IPS DF 6.9 (cell line): Measurements from ENCODE around the gene MASTL.

Experiments
- DNase-seq: peaks from one replicate; pipeline ENCODE4 v3.0.0-alpha.2; 2013; ENCODE audit warnings: low read depth, low spot score
- H3K27ac ChIP-seq: one replicate; pipeline ENCODE4 v1.5.1; 2013; ENCODE audit warnings: low read length, control low read depth
- H3K27me3 ChIP-seq: 2 replicates; pipeline ENCODE4 v1.6.1; 2013; ENCODE audit warnings: mild to moderate bottlenecking, low read length; ENCODE audit not compliant: control insufficient read depth, insufficient read depth
- H3K36me3 ChIP-seq: 2 replicates; pipeline ENCODE4 v1.6.1; 2013; ENCODE audit warnings: low read length; ENCODE audit not compliant: control insufficient read depth, insufficient read depth
- H3K4me1 ChIP-seq: 2 replicates; pipeline ENCODE4 v1.6.1; 2013; ENCODE audit warnings: low read length; ENCODE audit not compliant: control insufficient read depth, insufficient read depth
- H3K4me3 ChIP-seq: 2 replicates; pipeline ENCODE4 v1.5.1; 2013; ENCODE audit warnings: mild to moderate bottlenecking, low read length
- H3K9me3 ChIP-seq: 2 replicates; pipeline ENCODE4 v1.6.1; 2013; ENCODE audit warnings: low read length, inconsistent platforms; ENCODE audit not compliant: control insufficient read depth, insufficient read depth
- WGBS: extraction: QIAGEN DNeasy Blood & Tissue Kit; methylation state at CpG from one replicate; pipeline ENCODE4 v1.1.7; 2013; ENCODE audit warnings: mixed read lengths, missing lambda C conversion rate; ENCODE audit not compliant: insufficient read length, insufficient coverage; 5-methylcytosine and 5-hydroxymethylcytosine counted together

Gene MASTL

GRCh38 chr10:27223964-27224363, 68.8 kb downstream of the MASTL start:
- no CpG with 5 or more reads among the region's 5 CpGs for WGBS
- Histone ChIP-seq H3K27me3 (no peaks in the 10 kb centered on the region), H3K4me1 (no peaks in the 10 kb centered on the region), H3K4me3 (no peak overlapping the region), H3K36me3 (no peaks in the 10 kb centered on the region; the same call in 1 of the 2 replicates), H3K9me3 (no peaks in the 10 kb centered on the region), H3K27ac (no peak overlapping the region)
- DNase-seq: no peak

DNA sequence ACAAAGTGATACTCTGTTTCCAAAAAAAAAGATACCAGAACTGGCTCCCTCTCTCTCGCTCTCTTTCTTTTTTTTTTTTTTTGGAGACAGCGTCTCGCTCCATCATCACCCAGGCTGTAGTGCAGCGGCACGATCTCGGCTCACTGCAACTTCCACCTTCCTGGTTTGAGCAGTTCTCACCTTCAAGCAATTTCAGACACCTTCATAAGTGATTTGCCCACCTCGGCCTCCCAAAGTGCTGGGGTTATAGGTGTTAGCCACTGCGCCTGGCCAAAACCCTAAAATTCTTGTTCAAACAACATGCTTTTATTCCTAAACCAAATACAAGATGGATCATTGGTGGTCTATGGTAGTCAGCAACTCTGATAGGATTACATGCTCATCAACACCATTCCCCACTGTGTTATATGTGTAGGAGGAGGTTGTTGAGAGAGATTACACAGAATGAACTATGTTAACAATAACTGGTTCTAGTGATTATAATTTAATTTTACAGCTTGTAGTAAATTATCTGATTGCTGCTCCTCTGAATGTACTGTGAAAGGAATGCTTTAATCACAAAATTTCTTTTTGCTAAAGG, 69.9 kb downstream of the MASTL start:
- Histone ChIP-seq H3K27me3 (no peaks in the 10 kb centered on the region), H3K27ac (no peak overlapping the region), H3K36me3 (no peaks in the 10 kb centered on the region), H3K4me1 (no peaks in the 10 kb centered on the region), H3K4me3 (no peak overlapping the region), H3K9me3 (no peaks in the 10 kb centered on the region)
- WGBS: no CpG with 5 or more reads among the region's 8 CpGs
- no peak for DNase-seq

DNA sequence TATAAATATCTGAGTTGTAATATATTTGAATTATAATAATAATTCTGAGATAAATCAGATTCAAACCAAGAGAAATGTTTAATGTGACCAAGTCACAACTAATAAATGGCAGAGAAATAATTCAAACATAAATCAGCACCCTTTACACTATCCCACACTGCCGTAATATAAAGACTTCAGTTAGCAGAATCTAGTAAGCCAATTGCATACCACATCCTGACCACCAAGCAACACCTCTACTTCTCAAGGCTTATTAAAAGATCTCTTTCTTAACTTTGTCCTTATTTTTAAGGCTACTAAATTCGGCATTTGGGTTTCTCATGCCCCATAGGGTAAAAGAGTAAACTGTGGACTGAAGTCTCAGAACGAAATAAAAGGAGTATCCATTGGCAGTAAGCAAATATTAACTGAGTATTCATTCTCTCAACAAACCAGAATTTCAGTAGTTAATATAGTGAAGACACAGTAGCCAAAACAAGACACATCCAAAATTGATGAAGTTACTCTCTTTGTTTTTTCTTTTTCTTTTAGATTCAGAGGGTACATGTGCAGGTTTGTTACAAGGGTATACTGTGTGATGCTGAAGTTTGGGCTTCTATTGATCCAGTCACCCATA, 70.6 kb downstream of the MASTL start:
- no CpG with 5 or more reads among the region's 3 CpGs for WGBS
- Histone ChIP-seq H3K4me1 (no peaks in the 10 kb centered on the region), H3K27ac (no peak overlapping the region), H3K9me3 (no peaks in the 10 kb centered on the region), H3K4me3 (no peak overlapping the region), H3K36me3 (no peaks in the 10 kb centered on the region), H3K27me3 (no peaks in the 10 kb centered on the region)
- no peak for DNase-seq

GRCh38 chr10:27230022-27230421, 74.9 kb downstream of the MASTL start:
- no peak overlapping the region for H3K4me3 ChIP-seq
- H3K4me1 ChIP-seq: no peaks in the 10 kb centered on the region
- H3K27me3 ChIP-seq: no peaks in the 10 kb centered on the region
- no peaks in the 10 kb centered on the region for H3K9me3 ChIP-seq
- no peaks in the 10 kb centered on the region for H3K36me3 ChIP-seq
- no peak for DNase-seq
- WGBS: no CpG with 5 or more reads among the region's 1 CpG
- no peak overlapping the region for H3K27ac ChIP-seq

DNA sequence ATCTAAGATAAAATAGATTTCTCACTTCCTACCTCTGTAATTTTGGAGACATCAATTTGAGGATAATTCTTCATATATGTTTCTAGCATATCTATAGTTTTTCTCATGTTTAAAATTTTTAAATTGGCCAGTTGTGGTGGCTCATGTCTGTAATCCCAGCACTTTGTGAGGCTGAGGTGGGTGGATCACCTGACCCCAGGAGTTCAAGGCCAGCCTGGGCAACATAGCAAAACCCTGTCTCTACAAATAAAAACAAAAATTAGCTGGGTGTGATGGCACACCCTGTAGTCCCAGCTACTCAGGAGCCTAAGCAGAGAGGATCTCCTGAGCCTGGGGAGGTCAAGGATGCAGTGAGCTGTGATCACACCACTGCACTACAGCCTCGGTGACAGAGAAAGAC, 80.6 kb downstream of the MASTL start:
- no peaks in the 10 kb centered on the region for H3K36me3 ChIP-seq
- no CpG with 5 or more reads among the region's 1 CpG for WGBS
- H3K27me3 ChIP-seq: no peaks in the 10 kb centered on the region
- H3K9me3 ChIP-seq: no peaks in the 10 kb centered on the region
- H3K4me1 ChIP-seq: no peaks in the 10 kb centered on the region
- H3K4me3 ChIP-seq: no peak overlapping the region
- no peak overlapping the region for H3K27ac ChIP-seq
- no peak for DNase-seq
